SK-N-MC (cell line): Measurements from ENCODE around the gene CDKN2A.
A peak's percentile ranks its signal among the peaks of the same experiment; 100 is the strongest.

Experiments
- DNase-seq: peaks from one replicate; pipeline ENCODE4 v3.0.0-alpha.2; 2011; ENCODE audit warnings: low read depth, low spot score
- H3K27ac ChIP-seq: fragments of 200-600 bp; sonication (generic); 2 replicates; pipeline ENCODE4 v1.5.1; 2016; ENCODE audit warnings: mixed run types
- H3K36me3 ChIP-seq: fragments of 200-600 bp; sonication (generic); 2 replicates; pipeline ENCODE4 v1.6.1; 2017; ENCODE audit warnings: antibody characterized with exemption, low read length, mixed read lengths; ENCODE audit not compliant: insufficient read depth
- H3K4me3 ChIP-seq: fragments of 200-600 bp; sonication (generic); 2 replicates; pipeline ENCODE4 v1.5.1; 2016
- H3K9ac ChIP-seq: fragments of 200-600 bp; sonication (generic); 2 replicates; pipeline ENCODE4 v1.8.0; 2017; ENCODE audit warnings: mixed run types, mixed read lengths; ENCODE audit not compliant: insufficient read length
- H3K9me3 ChIP-seq: fragments of 200-600 bp; sonication (generic); 2 replicates; pipeline ENCODE4 v1.6.1; 2017; ENCODE audit warnings: low read depth, mild to moderate bottlenecking, antibody characterized with exemption, low read length, moderate library complexity, mixed read lengths
- EZH2 ChIP-seq: fragments of 200-600 bp; sonication (generic); IDR thresholded peaks from one replicate; pipeline ENCODE4 v1.6.1; 2017; ENCODE audit warnings: antibody characterized with exemption
- FOXP2 ChIP-seq: optimal IDR thresholded peaks from 2 replicates; pipeline ENCODE3; 2011; ENCODE audit warnings: mild to moderate bottlenecking, moderate library complexity; ENCODE audit not compliant: insufficient read depth; ENCODE audit errors: extremely low read length, control extremely low read depth
- POLR2AphosphoS5 ChIP-seq: IDR thresholded peaks from 2 replicates; pipeline ENCODE4 v1.6.1; 2012; ENCODE audit warnings: mild to moderate bottlenecking, low read depth, low read length, borderline replicate concordance

The CDKN2A gene

GRCh38 chr9:22035591-22036011 lies 41.4 kb upstream of the CDKN2A start:
- H3K9me3 ChIP-seq, result no peaks in the 10 kb centered on the region
- H3K27ac ChIP-seq, result no peak overlapping the region
- TF ChIP-seq FOXP2 (no peak), EZH2 (no peak), POLR2AphosphoS5 (no peak)
- no peak overlapping the region for H3K9ac ChIP-seq
- no peak for DNase-seq
- H3K36me3 ChIP-seq, result peaks cover 25% of the 10 kb centered on the region
- H3K4me3 ChIP-seq, result no peak overlapping the region

- TF ChIP-seq EZH2, result no peak
- no peak for TF ChIP-seq FOXP2
- TF ChIP-seq POLR2AphosphoS5, result no peak
- Histone ChIP-seq H3K9me3 (no peaks in the 10 kb centered on the region), H3K27ac (no peak overlapping the region), H3K4me3 (no peak overlapping the region), H3K9ac (no peak overlapping the region), H3K36me3 (peaks cover 26% of the 10 kb centered on the region)
- no peak for DNase-seq
Observed at GRCh38 chr9:22033012-22033630, 38.9 kb upstream of the CDKN2A start.

- H3K4me3 ChIP-seq, result no peak overlapping the region
- no peak for DNase-seq
- H3K9me3 ChIP-seq, result no peaks in the 10 kb centered on the region
- H3K27ac ChIP-seq, result no peak overlapping the region; the same call in 1 of the 2 replicates
- no peak overlapping the region for H3K9ac ChIP-seq
- peaks cover 26% of the 10 kb centered on the region for H3K36me3 ChIP-seq
- TF ChIP-seq FOXP2 (no peak), POLR2AphosphoS5 (no peak), EZH2 (no peak)
Observed at GRCh38 chr9:22031655-22032411, 37.6 kb upstream of the CDKN2A start.

- TF ChIP-seq FOXP2 (no peak), EZH2 (no peak), POLR2AphosphoS5 (no peak)
- Histone ChIP-seq H3K9ac (peak overlapping the region; percentile 16), H3K4me3 (no peak overlapping the region), H3K9me3 (no peaks in the 10 kb centered on the region), H3K36me3 (peaks cover 26% of the 10 kb centered on the region), H3K27ac (peak overlapping the region; percentile 29)
- peak; percentile 37 for DNase-seq
Observed at GRCh38 chr9:22030101-22030598, 36.0 kb upstream of the CDKN2A start.

- Histone ChIP-seq H3K27ac (no peak overlapping the region), H3K9ac (no peak overlapping the region), H3K36me3 (peaks cover 25% of the 10 kb centered on the region), H3K9me3 (no peaks in the 10 kb centered on the region), H3K4me3 (no peak overlapping the region)
- DNase-seq, result no peak
- TF ChIP-seq EZH2, result no peak
- no peak for TF ChIP-seq FOXP2
- no peak for TF ChIP-seq POLR2AphosphoS5
Observed at GRCh38 chr9:22029231-22029630, 35.0 kb upstream of the CDKN2A start.

GRCh38 chr9:22028394-22028793 lies 34.2 kb upstream of the CDKN2A start:
- TF ChIP-seq POLR2AphosphoS5, result no peak
- TF ChIP-seq FOXP2, result no peak
- TF ChIP-seq EZH2, result no peak
- no peak overlapping the region for H3K27ac ChIP-seq
- no peak overlapping the region for H3K9ac ChIP-seq
- no peak overlapping the region for H3K4me3 ChIP-seq
- peaks cover 22% of the 10 kb centered on the region for H3K36me3 ChIP-seq
- DNase-seq, result no peak
- H3K9me3 ChIP-seq, result no peaks in the 10 kb centered on the region

GRCh38 chr9:22026696-22027095 lies 32.5 kb upstream of the CDKN2A start:
- H3K9me3 ChIP-seq, result no peaks in the 10 kb centered on the region
- peaks cover 11% of the 10 kb centered on the region for H3K36me3 ChIP-seq
- no peak overlapping the region for H3K4me3 ChIP-seq
- no peak for DNase-seq
- H3K9ac ChIP-seq, result no peak overlapping the region
- TF ChIP-seq FOXP2, result no peak
- TF ChIP-seq POLR2AphosphoS5, result no peak
- TF ChIP-seq EZH2, result no peak
- no peak overlapping the region for H3K27ac ChIP-seq

GRCh38 chr9:22022396-22022795 lies 28.2 kb upstream of the CDKN2A start:
- DNase-seq, result no peak
- Histone ChIP-seq H3K9ac (no peak overlapping the region), H3K9me3 (no peaks in the 10 kb centered on the region), H3K36me3 (peaks cover 9% of the 10 kb centered on the region), H3K27ac (no peak overlapping the region), H3K4me3 (no peak overlapping the region)
- TF ChIP-seq EZH2 (no peak), POLR2AphosphoS5 (no peak), FOXP2 (no peak)
